ENCODE results near the gene PKP3. TPM values are rescaled to one million over a fixed set of nuclear protein-coding genes. Genes with fewer than 3 reads are reported as not detected.
A peak's percentile ranks its signal among the peaks of the same experiment; 100 is the strongest.
"Not testable (repeated sequence)": the region's sequence is repeated elsewhere in the genome, so short reads cannot be mapped to it uniquely, and the experiment has no call there.

Gene PKP3
- total RNA-seq, 1 experiment from 2014 or later = 2.4 TPM

GRCh38 chr11:428295-428694 is 34.3 kb downstream of the PKP3 start:
- DNase-seq (ENCODE audit: low spot score) = no peak

- no peak for DNase-seq (ENCODE audit: low spot score)
Observed at GRCh38 chr11:429391-429790, 35.4 kb downstream of the PKP3 start.

- no peak for DNase-seq (ENCODE audit: low spot score)
Observed at GRCh38 chr11:429931-430456, 36.0 kb downstream of the PKP3 start.

- DNase-seq (ENCODE audit: low spot score) = no peak
Observed at GRCh38 chr11:431921-432320, 37.9 kb downstream of the PKP3 start.

DNA sequence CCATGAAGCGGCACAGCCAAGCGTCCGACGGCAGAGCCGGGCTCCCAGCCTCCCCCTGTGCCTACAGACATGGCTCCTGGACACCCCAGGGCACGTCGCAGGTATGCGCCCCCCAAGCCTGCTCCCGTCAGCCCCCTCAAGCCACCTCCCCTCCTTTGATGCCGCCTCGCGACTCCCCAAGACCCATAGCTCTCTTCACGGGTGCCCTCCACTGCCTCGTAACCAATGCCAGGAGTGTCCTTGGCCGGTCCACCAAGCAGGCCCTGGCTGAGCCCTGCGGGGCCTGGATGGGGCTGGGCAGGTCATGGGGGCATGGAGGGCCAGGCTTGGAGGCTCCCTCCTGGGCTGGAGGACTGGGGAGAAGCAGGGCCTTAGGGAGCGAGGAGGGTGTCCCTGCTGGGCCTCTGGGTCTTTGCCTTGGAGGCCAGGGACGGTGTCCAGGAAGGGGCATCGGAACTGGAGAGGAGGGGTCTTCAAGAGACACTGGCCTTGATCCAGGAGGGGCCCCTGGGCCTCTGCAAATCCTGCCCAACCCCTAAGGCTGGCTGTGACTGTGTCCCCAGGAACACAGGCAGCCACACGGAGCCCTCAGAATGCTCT is 38.6 kb downstream of the PKP3 start:
- DNase-seq (ENCODE audit: low spot score) = no peak

- DNase-seq (ENCODE audit: low spot score) = no peak
Observed at GRCh38 chr11:433111-433510, 39.1 kb downstream of the PKP3 start.

DNA sequence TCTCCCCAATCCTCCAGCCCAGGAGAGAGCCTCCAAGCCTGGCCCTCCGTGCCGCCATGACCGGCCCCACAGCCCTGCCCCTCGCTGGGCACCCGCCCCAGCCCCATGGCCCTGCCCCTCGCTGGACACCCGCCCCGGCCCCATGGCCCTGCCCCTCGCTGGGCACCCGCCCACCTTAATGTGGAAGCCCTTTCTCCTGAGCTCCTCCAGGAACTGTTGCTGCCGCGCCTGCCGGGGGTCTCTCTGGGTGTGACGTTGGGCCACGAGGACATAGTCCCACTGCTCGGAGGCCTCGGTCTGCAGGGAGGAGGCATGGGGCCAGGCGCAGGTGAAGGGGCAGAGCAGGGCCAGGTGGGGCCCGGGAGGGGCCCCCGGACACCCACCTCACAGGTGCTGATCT is 39.6 kb downstream of the PKP3 start:
- no peak for DNase-seq (ENCODE audit: low spot score)

DNA sequence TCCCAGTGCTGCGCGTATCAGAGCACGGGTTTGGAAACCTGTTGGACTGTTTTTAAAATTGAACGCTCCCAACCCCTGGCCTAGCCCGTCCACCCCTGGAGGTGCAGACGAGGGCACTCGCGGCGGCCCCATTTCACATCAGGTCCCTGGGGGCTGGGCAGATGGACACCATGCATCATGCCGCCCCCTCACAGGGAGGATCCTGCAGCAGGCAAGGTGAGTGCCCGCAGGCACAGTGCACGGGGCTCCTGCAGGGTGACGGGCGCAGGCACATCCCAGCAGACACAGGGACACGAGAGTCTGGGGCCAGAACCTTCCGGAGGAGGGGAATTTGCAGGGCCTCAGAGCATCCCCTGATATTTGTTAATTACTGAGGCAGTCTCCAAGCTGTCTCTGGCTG is 40.5 kb downstream of the PKP3 start:
- DNase-seq (ENCODE audit: low spot score) = no peak

- DNase-seq (ENCODE audit: low spot score) = not testable (repeated sequence)
Observed at GRCh38 chr11:434999-435740, 41.2 kb downstream of the PKP3 start.

DNA sequence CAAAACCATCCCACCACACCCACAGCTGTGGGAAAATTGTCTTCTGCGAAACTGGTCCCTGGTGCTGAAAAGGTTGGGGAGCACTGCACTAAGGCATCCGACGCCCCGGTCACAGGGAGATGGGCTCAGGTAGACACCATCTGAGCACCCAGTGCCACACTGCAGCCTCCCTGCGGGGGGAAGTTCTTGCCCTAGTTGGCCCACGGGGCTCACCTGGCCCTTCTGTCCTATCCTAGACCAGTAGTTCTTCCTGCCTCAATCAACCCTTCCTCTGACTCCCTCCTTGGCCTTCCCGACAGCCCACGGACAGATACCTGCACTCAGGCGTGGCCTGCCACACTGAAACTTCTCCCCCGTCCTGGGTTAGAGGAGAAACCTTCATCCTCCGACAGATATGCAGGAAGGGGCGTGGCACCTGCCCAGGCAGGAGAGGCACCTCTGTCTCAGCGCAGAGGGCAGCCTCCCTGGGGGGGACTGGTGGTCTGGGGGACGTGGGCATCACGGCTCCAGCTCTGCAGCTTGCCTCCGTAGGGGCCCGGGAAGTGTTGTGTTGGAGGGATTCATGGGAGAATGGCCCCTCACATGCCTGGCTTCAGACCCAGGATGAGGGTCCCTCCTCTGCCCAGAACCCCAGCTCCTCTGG is 43.3 kb downstream of the PKP3 start:
- DNase-seq (ENCODE audit: low spot score) = no peak

DNA sequence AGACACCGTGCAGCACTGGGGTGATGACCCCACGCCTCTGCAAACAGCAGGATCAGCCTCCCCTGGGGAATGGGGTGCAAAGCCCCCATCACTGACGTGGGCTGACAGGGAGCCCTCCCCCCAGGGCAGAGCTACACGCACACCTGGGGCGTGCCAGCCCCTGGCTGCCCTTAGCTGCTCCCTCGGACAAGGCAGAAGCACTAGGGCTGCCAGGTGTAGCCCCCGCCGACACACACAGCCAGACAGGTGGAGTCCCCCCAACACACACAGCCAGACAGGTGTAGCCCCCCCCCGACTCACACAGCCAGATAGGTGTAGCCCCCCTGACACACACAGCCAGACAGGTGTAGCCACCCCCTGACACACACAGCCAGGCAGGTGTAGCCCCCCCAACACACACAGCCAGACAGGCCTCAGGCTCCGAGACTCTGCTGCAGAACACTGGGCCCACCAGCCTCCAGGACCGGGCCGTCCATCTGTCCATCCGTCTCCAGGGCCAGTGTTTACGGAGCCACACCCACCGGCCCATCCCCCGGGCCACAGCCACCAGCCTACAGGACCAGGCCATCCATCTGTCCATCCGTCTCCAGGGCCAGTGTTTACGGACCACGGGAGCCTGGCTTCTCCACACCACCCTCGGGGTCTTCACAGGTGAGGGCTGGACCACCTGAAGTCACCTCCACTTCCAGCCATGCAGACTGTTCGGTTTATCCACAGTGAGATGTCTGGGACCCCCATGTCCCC is 44.3 kb downstream of the PKP3 start:
- DNase-seq (ENCODE audit: low spot score) = no peak

- DNase-seq (ENCODE audit: low spot score) = no peak
Observed at GRCh38 chr11:439315-440064, 45.5 kb downstream of the PKP3 start.

DNA sequence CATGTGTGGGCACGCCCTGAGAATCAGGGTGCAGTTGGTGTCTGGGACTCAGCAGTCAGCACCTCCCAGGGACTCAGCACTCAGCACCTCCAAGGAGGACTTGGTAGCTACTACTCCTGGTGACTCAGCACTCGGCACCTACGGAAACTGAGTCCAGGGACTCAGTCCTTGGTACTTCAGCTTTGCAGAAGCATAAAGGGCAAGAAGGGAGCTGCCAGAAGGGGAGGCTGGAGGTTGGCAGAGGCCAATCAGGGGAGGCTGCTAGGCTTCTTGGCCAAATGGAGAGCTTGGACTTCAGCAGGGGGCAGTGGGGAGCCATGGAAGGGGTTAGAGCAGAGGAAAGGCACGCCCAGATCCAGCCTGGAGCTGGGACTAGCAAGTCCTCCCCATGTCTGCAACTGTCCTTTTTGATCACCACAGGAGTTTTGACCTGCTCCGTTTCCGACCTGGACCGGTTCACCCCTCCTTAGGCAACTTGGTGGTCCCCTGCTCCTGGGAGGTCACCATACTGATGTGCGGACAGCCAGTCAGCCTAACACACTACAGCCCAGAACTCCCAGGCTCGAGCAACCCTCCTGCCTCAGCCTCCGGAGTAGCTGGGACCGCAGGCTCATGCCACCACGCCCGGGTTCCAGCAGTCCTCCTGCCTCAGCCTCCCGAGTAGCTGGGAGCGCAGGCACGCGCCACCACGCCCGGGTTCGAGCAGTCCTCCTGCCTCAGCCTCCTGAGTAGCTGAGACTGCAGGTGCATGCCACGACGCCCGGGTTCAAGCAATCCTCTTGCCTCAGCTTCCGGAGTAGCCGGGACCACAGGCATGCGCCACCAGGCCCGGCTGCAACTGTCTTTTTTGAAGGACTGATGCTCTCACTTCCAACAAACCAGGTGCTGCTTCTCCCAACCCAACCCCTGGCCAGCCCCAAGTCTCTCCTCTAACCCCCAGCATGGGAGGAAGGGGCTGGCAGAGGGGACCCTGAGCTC is 46.3 kb downstream of the PKP3 start:
- DNase-seq (ENCODE audit: low spot score) = no peak

- no peak for DNase-seq (ENCODE audit: low spot score)
Observed at GRCh38 chr11:441043-441417, 47.0 kb downstream of the PKP3 start.

- DNase-seq (ENCODE audit: low spot score) = no peak
Observed at GRCh38 chr11:441418-442274, 47.6 kb downstream of the PKP3 start, which contains the start of gene ANO9. Gene ANO9, minus strand, starts transcription at chr11:442011. Its CDS starts 85 bp downstream, at chr11:441926.

- DNase-seq (ENCODE audit: low spot score) = no peak
Observed at GRCh38 chr11:442611-443081, 48.6 kb downstream of the PKP3 start.

GRCh38 chr11:443542-444199 is 49.7 kb downstream of the PKP3 start:
- peak; percentile 55 for DNase-seq (ENCODE audit: low spot score)

- no peak for DNase-seq (ENCODE audit: low spot score)
Observed at GRCh38 chr11:444396-445144, 50.6 kb downstream of the PKP3 start.

All from H4 (cell line).